ENCODE results near the gene KY. TPM values are rescaled to one million over a fixed set of nuclear protein-coding genes. Genes with fewer than 3 reads are reported as not detected.

Gene KY
- total RNA-seq, 1 donor from 2014 or later: 0.29 TPM

GRCh38 chr3:134568790-134569189, 82.0 kb downstream of the KY start:
- DNase-seq: no peak
- ATAC-seq: no peak
- Histone ChIP-seq H3K4me1 (no peaks in the 10 kb centered on the region), H3K9me3 (no peaks in the 10 kb centered on the region), H3K27me3 (no peaks in the 10 kb centered on the region), H3K36me3 (no peaks in the 10 kb centered on the region), H3K27ac (no peak overlapping the region), H3K4me3 (no peak overlapping the region)
- intact Hi-C loops (cut with DNase I): no loop called here
- TF ChIP-seq CTCF (IDR thresholded peaks at IDR 0.05): no peak

GRCh38 chr3:134567605-134568004, 83.2 kb downstream of the KY start:
- no peak for TF ChIP-seq CTCF (IDR thresholded peaks at IDR 0.05)

GRCh38 chr3:134564991-134565390, 85.8 kb downstream of the KY start:
- peaks cover 2% of the 10 kb centered on the region for H3K36me3 ChIP-seq
- H3K4me3 ChIP-seq: no peak overlapping the region
- H3K9me3 ChIP-seq: no peaks in the 10 kb centered on the region
- DNase-seq: no peak
- H3K4me1 ChIP-seq: no peaks in the 10 kb centered on the region
- ATAC-seq: no peak
- no peak for TF ChIP-seq CTCF (IDR thresholded peaks at IDR 0.05)
- intact Hi-C loops (cut with DNase I): no loop called here
- H3K27ac ChIP-seq: no peak overlapping the region
- no peaks in the 10 kb centered on the region for H3K27me3 ChIP-seq

More at GRCh38 chr3:134567605-134568004, 83.2 kb downstream of the KY start:
- Histone ChIP-seq H3K27me3 (no peaks in the 10 kb centered on the region), H3K27ac (no peak overlapping the region), H3K36me3 (no peaks in the 10 kb centered on the region), H3K4me1 (no peaks in the 10 kb centered on the region), H3K9me3 (no peaks in the 10 kb centered on the region), H3K4me3 (no peak overlapping the region)
- no peak for DNase-seq
- ATAC-seq: no peak
- intact Hi-C loops (cut with DNase I): no loop called here

- DNase-seq (no peak), ATAC-seq (no peak)
- H3K4me3 ChIP-seq: no peak overlapping the region
- no peaks in the 10 kb centered on the region for H3K4me1 ChIP-seq
- no peak overlapping the region for H3K27ac ChIP-seq
- H3K9me3 ChIP-seq: no peaks in the 10 kb centered on the region
- TF ChIP-seq CTCF (IDR thresholded peaks at IDR 0.05): no peak
- H3K36me3 ChIP-seq: peaks cover 14% of the 10 kb centered on the region
- no peaks in the 10 kb centered on the region for H3K27me3 ChIP-seq
- intact Hi-C loops (cut with DNase I): no loop called here
Observed at GRCh38 chr3:134563601-134564000, 87.2 kb downstream of the KY start.

GRCh38 chr3:134562055-134562454, 88.8 kb downstream of the KY start:
- TF ChIP-seq CTCF (IDR thresholded peaks at IDR 0.05): no peak
- no peak overlapping the region for H3K27ac ChIP-seq
- intact Hi-C loops (cut with DNase I): no loop called here
- H3K36me3 ChIP-seq: peaks cover 14% of the 10 kb centered on the region
- no peaks in the 10 kb centered on the region for H3K4me1 ChIP-seq
- ATAC-seq: no peak
- no peak for DNase-seq
- no peaks in the 10 kb centered on the region for H3K9me3 ChIP-seq
- H3K4me3 ChIP-seq: no peak overlapping the region
- H3K27me3 ChIP-seq: no peaks in the 10 kb centered on the region

- ATAC-seq: no peak
- intact Hi-C loops (cut with DNase I): no loop called here
- H3K27ac ChIP-seq: no peak overlapping the region
- H3K27me3 ChIP-seq: no peaks in the 10 kb centered on the region
- H3K4me1 ChIP-seq: no peaks in the 10 kb centered on the region
- no peak for TF ChIP-seq CTCF (IDR thresholded peaks at IDR 0.05)
- H3K4me3 ChIP-seq: no peak overlapping the region
- no peaks in the 10 kb centered on the region for H3K9me3 ChIP-seq
- peaks cover 14% of the 10 kb centered on the region for H3K36me3 ChIP-seq
- no peak for DNase-seq
Observed at GRCh38 chr3:134559591-134559990, 91.2 kb downstream of the KY start.
